Parathyroid adenoma (tissue), 2 donors: ENCODE data around the gene PLEKHA6.

Experiments
- H2AFZ ChIP-seq: fragments of 300-600 bp; sonication (generic); one replicate; pipeline ENCODE4 v1.7.0; 2017; ENCODE audit warnings: antibody characterized with exemption, mild to moderate bottlenecking
- H3K27ac ChIP-seq: fragments of 300-600 bp; sonication (generic); one replicate; pipeline ENCODE4 v1.7.0; 2017
- H3K27me3 ChIP-seq: fragments of 300-600 bp; sonication (generic); one replicate; pipeline ENCODE4 v1.7.0; 2017; ENCODE audit warnings: low read length; ENCODE audit not compliant: control insufficient read depth, insufficient read depth
- H3K36me3 ChIP-seq: fragments of 300-600 bp; sonication (generic); one replicate; pipeline ENCODE4 v1.7.0; 2017; ENCODE audit warnings: low read length; ENCODE audit not compliant: control insufficient read depth, insufficient read depth
- H3K4me1 ChIP-seq: fragments of 300-600 bp; sonication (generic); one replicate; pipeline ENCODE4 v1.7.0; 2017; ENCODE audit warnings: control low read depth
- H3K4me2 ChIP-seq: fragments of 300-600 bp; sonication (generic); one replicate; pipeline ENCODE4 v1.7.0; 2017; ENCODE audit warnings: low read length
- H3K4me3 ChIP-seq: fragments of 300-600 bp; sonication (generic); one replicate; pipeline ENCODE4 v1.7.0; 2017; ENCODE audit warnings: low read depth, low read length
- H3K79me2 ChIP-seq: fragments of 300-600 bp; sonication (generic); one replicate; pipeline ENCODE4 v1.7.0; 2017; ENCODE audit warnings: control low read depth
- H3K9ac ChIP-seq: fragments of 300-600 bp; sonication (generic); one replicate; pipeline ENCODE4 v1.7.0; 2017; ENCODE audit warnings: mild to moderate bottlenecking
- H3K9me3 ChIP-seq: fragments of 300-600 bp; sonication (generic); one replicate; pipeline ENCODE4 v1.7.0; 2017; ENCODE audit warnings: low read length; ENCODE audit not compliant: control insufficient read depth
- CTCF ChIP-seq: fragments of 300-600 bp; sonication (generic); IDR thresholded peaks from one replicate; pipeline ENCODE4 v1.7.0; 2017; ENCODE audit warnings: antibody characterized with exemption, mild to moderate bottlenecking
- donor health status: primary hyperparathyroidism.

Gene PLEKHA6

DNA sequence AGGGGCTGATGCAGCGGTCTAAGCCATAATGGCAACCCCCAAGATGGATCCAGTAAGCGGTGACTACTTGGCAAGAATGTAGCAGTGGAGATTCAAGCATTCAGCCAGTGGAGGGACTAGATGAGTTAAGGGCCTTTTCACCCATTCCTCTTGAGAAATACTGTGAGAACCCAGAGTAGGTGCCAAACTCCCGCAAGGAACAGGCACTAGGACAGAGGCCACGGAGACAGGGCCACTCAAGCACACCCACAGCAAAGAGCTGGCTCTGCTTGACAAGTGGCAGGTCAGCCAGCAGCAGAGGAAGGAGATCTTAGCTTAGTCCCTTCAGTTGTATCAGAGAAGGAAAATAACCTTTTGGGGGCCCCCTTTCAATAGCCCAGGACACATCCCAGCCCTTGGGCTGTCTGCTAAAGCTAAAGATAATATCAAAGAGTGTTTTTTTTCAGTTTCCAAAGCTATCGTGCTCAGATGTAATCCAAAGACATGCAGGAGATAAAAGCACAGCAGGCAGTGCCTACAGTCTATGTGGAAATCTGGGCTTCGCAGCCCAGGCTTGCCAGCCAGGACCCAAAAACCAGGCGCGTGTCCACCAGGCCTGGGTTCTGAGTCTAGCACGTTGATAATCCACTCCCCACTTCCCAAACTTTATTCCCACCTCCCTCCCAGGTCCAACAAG, 83.9 kb downstream of the PLEKHA6 start:
- Histone ChIP-seq H3K4me3 (no peak overlapping the region), H3K27me3 (no peaks in the 10 kb centered on the region)

DNA sequence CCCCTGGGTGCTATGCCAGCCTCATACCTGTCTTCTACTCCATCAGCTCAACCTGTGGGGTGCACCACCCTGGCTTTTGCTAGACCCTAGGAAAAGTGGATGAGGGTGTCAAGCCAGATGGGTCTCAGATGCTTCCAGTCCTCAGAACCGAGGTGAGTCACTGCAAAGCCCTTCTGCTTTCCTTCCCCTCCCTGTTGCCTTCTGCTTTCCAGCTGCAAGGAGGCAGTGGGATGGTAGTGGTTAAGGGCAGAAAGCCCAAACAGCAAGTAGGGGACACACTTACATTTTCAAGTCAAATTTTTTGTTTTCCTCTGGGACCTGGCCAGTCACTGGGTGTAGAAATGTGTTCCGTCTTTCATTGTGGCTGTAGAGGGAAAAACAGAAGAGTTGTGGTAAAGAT, 85.3 kb downstream of the PLEKHA6 start:
- Histone ChIP-seq H3K9me3 (no peaks in the 10 kb centered on the region), H3K27me3 (no peaks in the 10 kb centered on the region), H3K4me1 (peaks cover 8% of the 10 kb centered on the region), H3K4me2 (no peak overlapping the region), H3K4me3 (no peak overlapping the region), H3K9ac (no peak overlapping the region), H3K79me2 (no peaks in the 10 kb centered on the region), H3K27ac (no peak overlapping the region), H2AFZ (no peak overlapping the region), H3K36me3 (no peaks in the 10 kb centered on the region)
- no peak for TF ChIP-seq CTCF

More for the DNA sequence above, 83.9 kb downstream of the PLEKHA6 start:
- peak overlapping the region; percentile 38 for H2AFZ ChIP-seq
- no peaks in the 10 kb centered on the region for H3K79me2 ChIP-seq
- H3K4me2 ChIP-seq: no peak overlapping the region
- no peak overlapping the region for H3K9ac ChIP-seq
- no peaks in the 10 kb centered on the region for H3K36me3 ChIP-seq
- H3K9me3 ChIP-seq: no peaks in the 10 kb centered on the region
- H3K4me1 ChIP-seq: peaks cover 8% of the 10 kb centered on the region
- TF ChIP-seq CTCF: no peak
- no peak overlapping the region for H3K27ac ChIP-seq

DNA sequence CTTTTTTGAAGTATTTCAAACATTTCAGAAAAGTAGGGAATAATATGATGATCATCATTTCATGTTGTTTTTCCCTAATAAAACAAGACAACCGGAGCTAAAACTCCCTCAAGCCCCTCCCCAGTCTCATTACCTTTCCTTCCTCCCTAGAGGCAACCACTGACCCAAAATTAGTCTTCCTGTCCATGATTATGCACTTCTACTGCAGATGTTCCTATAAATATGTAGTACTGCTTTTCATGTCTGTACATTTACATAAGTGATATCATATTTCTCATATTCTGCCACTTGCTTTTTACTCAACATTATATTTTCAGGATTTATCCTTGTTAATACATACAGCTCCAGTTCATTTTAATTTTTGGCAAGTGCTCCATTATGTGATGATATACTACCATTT, 87.2 kb downstream of the PLEKHA6 start:
- no peaks in the 10 kb centered on the region for H3K27me3 ChIP-seq
- H3K4me1 ChIP-seq: peaks cover 8% of the 10 kb centered on the region
- no peaks in the 10 kb centered on the region for H3K36me3 ChIP-seq
- no peaks in the 10 kb centered on the region for H3K79me2 ChIP-seq
- no peak overlapping the region for H3K9ac ChIP-seq
- no peak overlapping the region for H3K27ac ChIP-seq
- H3K4me3 ChIP-seq: no peak overlapping the region
- H3K9me3 ChIP-seq: no peaks in the 10 kb centered on the region
- no peak for TF ChIP-seq CTCF
- H2AFZ ChIP-seq: no peak overlapping the region
- H3K4me2 ChIP-seq: no peak overlapping the region

DNA sequence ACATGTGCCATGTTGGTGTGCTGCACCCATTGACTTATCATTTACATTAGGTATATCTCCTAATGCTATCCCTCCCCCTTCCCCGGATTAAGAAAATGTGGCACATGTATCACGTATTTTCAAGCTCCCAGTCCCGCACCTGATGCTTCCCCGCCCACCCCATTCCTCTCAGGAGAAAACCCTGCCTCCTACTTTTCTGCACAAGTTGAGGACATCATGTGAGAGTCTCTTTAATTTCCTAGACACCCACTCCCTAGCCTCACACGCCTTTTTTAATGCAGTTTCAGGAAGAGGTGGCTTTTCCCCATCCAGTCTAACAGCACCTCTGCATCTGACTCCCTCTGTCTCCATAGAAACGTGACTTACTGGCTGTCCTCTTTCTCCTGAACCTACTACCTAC, 87.8 kb downstream of the PLEKHA6 start:
- Histone ChIP-seq H3K36me3 (no peaks in the 10 kb centered on the region), H3K9ac (no peak overlapping the region)

More for the DNA sequence above, 87.8 kb downstream of the PLEKHA6 start:
- Histone ChIP-seq H3K4me1 (peaks cover 8% of the 10 kb centered on the region), H3K4me3 (no peak overlapping the region), H3K27me3 (no peaks in the 10 kb centered on the region), H3K27ac (no peak overlapping the region), H3K9me3 (no peaks in the 10 kb centered on the region), H3K79me2 (no peaks in the 10 kb centered on the region), H3K4me2 (no peak overlapping the region), H2AFZ (no peak overlapping the region)
- TF ChIP-seq CTCF: no peak
